ENCODE measurements around the gene RAB34.
A peak's percentile ranks its signal among the peaks of the same experiment; 100 is the strongest.

The RAB34 gene

DNA sequence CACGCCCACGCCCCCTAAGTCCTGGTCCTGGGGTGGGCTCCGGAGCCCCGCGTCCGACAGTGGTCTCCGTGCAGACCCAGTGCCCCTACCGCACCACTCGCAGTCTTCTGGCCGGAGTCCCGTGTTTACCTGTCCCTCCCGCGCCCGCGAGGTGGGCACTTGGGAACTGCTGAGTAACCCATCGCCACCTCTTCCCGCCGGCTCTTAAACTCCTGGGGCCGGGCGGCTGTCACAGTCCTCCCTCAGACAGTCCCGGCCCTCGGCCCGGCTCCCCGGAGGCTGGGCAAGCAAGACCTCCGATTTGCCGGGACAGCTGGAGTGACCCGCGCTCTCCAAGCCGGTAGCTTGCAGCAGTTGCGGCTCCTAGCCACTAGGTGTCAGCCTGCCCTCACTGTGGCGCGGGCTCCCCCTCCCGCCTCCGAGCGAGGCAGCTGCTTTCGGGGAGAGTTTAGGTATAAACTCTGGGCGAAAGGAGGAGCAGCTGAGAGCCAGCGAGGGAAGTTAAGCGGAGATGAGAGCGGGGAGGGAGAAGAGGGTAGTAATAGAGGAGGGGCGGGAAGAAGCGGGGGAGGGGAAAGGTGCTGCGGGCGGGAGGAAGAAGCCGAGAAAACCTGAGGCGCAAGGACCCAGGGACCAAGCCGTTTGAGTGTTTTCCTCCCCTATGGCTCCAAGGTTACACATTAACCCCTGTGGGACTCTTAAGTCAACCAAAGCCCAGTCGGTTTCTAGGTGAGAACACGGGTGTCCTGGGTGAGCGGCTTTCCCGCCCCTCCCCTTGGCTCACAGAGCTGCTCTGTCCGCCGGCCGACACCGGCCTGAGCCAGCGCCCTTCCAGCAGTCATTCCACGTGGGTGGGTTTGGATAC is 9.2 kb upstream of the RAB34 start:
- Histone ChIP-seq H3K27me3 (ENCODE audit: insufficient read depth, low read length, poor library complexity, severe bottlenecking) (no peaks in the 10 kb centered on the region), H3K4me2 (ENCODE audit: low read depth, low read length, poor library complexity, severe bottlenecking) (peak overlapping the region; percentile 100), H3K4me1 (ENCODE audit: insufficient read depth, low read length, poor library complexity, severe bottlenecking) (peaks cover 24% of the 10 kb centered on the region), H3F3A (ENCODE audit: low read depth) (peaks cover 25% of the 10 kb centered on the region), H3K36me3 (ENCODE audit: insufficient read depth, low read length) (peaks cover 34% of the 10 kb centered on the region; the same call in 1 of the 2 replicates), H3K9me3 (ENCODE audit: insufficient read depth, low read depth, low read length) (no peaks in the 10 kb centered on the region), H3K4me3 (ENCODE audit: low read length, poor library complexity, severe bottlenecking) (peak overlapping the region; percentile 91), H3K9me2 (replicated peaks; ENCODE audit: low read depth, low read length) (no peaks in the 10 kb centered on the region), H3K79me2 (ENCODE audit: insufficient read depth, low read length) (peaks cover 18% of the 10 kb centered on the region), H4K20me1 (ENCODE audit: insufficient read depth, low read length, poor library complexity, severe bottlenecking) (peaks cover 29% of the 10 kb centered on the region), H3K9ac (ENCODE audit: low read depth, low read length, poor library complexity, severe bottlenecking) (peak overlapping the region; percentile 75), H2AFZ (ENCODE audit: low read length) (peak overlapping the region; percentile 62)
- no peak for TF ChIP-seq EZH2phosphoT487 (IDR thresholded peaks at IDR 0.05; ENCODE audit: borderline replicate concordance)
- TF ChIP-seq, protein P1, sequence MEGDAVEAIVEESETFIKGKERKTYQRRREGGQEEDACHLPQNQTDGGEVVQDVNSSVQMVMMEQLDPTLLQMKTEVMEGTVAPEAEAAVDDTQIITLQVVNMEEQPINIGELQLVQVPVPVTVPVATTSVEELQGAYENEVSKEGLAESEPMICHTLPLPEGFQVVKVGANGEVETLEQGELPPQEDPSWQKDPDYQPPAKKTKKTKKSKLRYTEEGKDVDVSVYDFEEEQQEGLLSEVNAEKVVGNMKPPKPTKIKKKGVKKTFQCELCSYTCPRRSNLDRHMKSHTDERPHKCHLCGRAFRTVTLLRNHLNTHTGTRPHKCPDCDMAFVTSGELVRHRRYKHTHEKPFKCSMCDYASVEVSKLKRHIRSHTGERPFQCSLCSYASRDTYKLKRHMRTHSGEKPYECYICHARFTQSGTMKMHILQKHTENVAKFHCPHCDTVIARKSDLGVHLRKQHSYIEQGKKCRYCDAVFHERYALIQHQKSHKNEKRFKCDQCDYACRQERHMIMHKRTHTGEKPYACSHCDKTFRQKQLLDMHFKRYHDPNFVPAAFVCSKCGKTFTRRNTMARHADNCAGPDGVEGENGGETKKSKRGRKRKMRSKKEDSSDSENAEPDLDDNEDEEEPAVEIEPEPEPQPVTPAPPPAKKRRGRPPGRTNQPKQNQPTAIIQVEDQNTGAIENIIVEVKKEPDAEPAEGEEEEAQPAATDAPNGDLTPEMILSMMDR (conservative IDR thresholded peaks at IDR 0.05; ENCODE audit: low read length): peak; percentile 98

DNA sequence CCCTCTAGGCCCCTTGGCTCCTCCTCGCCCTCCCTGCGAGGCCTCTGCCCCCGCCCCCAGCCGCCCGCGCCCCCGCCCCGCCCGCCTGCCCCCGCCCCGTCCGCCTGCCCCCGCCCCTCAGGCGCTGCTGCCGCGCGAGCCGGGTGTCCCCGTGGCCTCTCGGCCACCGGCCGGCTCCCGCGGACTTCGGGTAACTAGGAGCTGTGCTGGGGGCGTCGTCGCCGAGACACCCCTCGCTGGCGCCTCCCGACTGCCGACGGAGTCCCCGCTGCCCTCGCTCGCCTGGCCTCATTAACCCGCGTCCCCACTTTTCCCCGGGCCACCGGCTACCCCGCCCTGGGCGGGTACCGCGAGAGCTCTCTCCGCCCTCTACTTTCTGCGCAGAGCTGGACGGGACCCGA is 8.6 kb upstream of the RAB34 start, which contains the start of gene TLCD1:
TLCD1 (minus strand) TSS at position 8 of the 401 bp plus-strand sequence. CDS start 136 bp downstream, outside the sequence.
- peak within 1 kb of the TSS; percentile 91 for H3K4me3 ChIP-seq (ENCODE audit: low read length, poor library complexity, severe bottlenecking)
- H3K79me2 ChIP-seq (ENCODE audit: insufficient read depth, low read length): peaks cover 24% of the 10 kb centered on the region
- H3K9ac ChIP-seq (ENCODE audit: low read depth, low read length, poor library complexity, severe bottlenecking): peak within 1 kb of the TSS; percentile 75
- H3K27me3 ChIP-seq (ENCODE audit: insufficient read depth, low read length, poor library complexity, severe bottlenecking): no peaks in the 10 kb centered on the region
- no peaks in the 10 kb centered on the region for H3K9me2 ChIP-seq (replicated peaks; ENCODE audit: low read depth, low read length)
- H3K4me1 ChIP-seq (ENCODE audit: insufficient read depth, low read length, poor library complexity, severe bottlenecking): peaks cover 30% of the 10 kb centered on the region
- peaks cover 35% of the 10 kb centered on the region for H4K20me1 ChIP-seq (ENCODE audit: insufficient read depth, low read length, poor library complexity, severe bottlenecking)
- H3K36me3 ChIP-seq (ENCODE audit: insufficient read depth, low read length): peaks cover 40% of the 10 kb centered on the region; the same call in 1 of the 2 replicates
- TF ChIP-seq, protein P1 (conservative IDR thresholded peaks at IDR 0.05; ENCODE audit: low read length): no peak
- no peak for TF ChIP-seq EZH2phosphoT487 (IDR thresholded peaks at IDR 0.05; ENCODE audit: borderline replicate concordance)
- H3K9me3 ChIP-seq (ENCODE audit: insufficient read depth, low read depth, low read length): no peaks in the 10 kb centered on the region
- peak within 1 kb of the TSS; percentile 100 for H3K4me2 ChIP-seq (ENCODE audit: low read depth, low read length, poor library complexity, severe bottlenecking)
- peak within 1 kb of the TSS; percentile 62 for H2AFZ ChIP-seq (ENCODE audit: low read length)
- H3F3A ChIP-seq (ENCODE audit: low read depth): peaks cover 25% of the 10 kb centered on the region

DNA sequence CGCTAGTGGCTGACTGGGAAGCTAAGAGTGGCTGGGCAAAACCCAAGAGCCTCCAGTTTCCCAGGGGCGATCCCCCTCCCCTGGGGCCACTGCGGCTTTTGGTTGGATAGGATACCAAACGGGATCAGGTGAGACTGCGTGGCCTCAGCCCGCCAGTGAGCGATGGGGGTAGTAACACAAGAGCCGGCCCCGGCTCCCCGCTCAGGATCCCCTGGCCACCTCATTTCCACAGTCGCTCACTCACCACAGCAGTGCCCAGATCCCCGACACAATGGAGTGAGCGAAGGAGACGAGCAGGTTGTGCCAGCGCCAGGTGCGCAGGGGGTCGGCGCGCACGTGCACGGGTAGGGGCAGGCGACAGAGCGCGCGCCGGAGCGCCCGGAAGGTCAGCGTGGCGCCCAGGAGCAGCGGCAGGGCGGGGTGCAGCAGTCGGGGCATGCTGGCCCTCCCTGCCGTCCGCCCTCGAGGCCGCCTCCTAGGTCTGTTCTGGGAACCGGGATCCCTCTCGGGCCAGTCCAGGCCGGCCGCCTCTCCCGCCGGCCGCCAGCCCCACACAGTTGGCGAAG is 8.1 kb upstream of the RAB34 start:
- H3K4me1 ChIP-seq (ENCODE audit: insufficient read depth, low read length, poor library complexity, severe bottlenecking): peaks cover 33% of the 10 kb centered on the region
- H2AFZ ChIP-seq (ENCODE audit: low read length): no peak overlapping the region
- no peak overlapping the region for H3K4me3 ChIP-seq (ENCODE audit: low read length, poor library complexity, severe bottlenecking)
- no peaks in the 10 kb centered on the region for H3K9me2 ChIP-seq (replicated peaks; ENCODE audit: low read depth, low read length)
- peaks cover 29% of the 10 kb centered on the region for H3K79me2 ChIP-seq (ENCODE audit: insufficient read depth, low read length)
- peaks cover 25% of the 10 kb centered on the region for H3F3A ChIP-seq (ENCODE audit: low read depth)
- TF ChIP-seq, protein P1 (conservative IDR thresholded peaks at IDR 0.05; ENCODE audit: low read length): no peak
- TF ChIP-seq EZH2phosphoT487 (IDR thresholded peaks at IDR 0.05; ENCODE audit: borderline replicate concordance): no peak
- H3K9me3 ChIP-seq (ENCODE audit: insufficient read depth, low read depth, low read length): no peaks in the 10 kb centered on the region
- H3K4me2 ChIP-seq (ENCODE audit: low read depth, low read length, poor library complexity, severe bottlenecking): no peak overlapping the region
- peaks cover 40% of the 10 kb centered on the region for H4K20me1 ChIP-seq (ENCODE audit: insufficient read depth, low read length, poor library complexity, severe bottlenecking)
- H3K36me3 ChIP-seq (ENCODE audit: insufficient read depth, low read length): peaks cover 44% of the 10 kb centered on the region; the same call in 1 of the 2 replicates
- H3K27me3 ChIP-seq (ENCODE audit: insufficient read depth, low read length, poor library complexity, severe bottlenecking): no peaks in the 10 kb centered on the region
- no peak overlapping the region for H3K9ac ChIP-seq (ENCODE audit: low read depth, low read length, poor library complexity, severe bottlenecking)
